ENCODE measurements around the gene WNT9B. TPM values are rescaled to one million over a fixed set of nuclear protein-coding genes. Genes with fewer than 3 reads are reported as not detected.

WNT9B gene
- total and polyA plus RNA-seq, 2 donors (not counting 1 experiment from before 2014, with no cell fraction given), result not detected

DNA sequence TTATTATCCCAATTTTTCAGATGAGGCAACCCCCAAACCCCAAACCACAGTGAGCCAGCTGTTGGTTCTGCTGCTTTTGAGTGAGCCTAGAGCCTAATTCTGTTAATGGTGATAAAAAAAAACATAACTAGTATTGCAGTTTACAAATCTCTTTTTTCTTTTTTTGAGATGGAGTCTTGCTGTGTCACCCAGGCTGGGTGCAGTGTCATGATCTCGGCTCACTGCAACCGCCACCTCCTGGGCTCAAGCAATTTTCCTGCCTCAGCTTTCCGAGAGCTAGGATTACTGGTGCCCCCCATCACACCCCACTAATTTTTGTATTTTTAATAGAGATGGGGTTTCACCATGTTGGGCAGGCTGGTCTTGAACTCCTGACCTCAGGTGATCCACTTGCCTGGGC is 3.1 kb downstream of the WNT9B start:
- no peak for DNase-seq (ENCODE audit: low read depth in 2 of 2)

DNA sequence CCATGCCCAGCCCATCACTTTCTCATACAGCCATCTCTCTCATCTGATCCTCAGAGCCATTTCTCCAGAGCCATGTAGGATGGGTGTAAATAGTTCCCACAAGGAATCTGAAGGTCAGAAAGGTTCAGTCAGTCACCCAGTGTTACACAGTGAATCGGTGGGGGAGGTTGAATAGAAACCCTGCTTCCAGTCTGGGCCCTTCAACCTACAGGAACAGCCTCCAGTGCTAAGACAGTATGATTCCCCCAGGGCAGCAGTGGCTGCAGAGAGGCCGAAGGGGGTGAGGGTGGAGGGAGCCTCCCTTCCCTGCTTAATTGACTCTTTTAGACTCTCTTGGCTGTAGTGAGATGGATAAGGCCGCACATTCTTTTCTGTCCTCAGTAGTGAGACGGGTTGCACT is 3.6 kb downstream of the WNT9B start:
- no peak overlapping the region for H3K9ac ChIP-seq (ENCODE audit: insufficient read depth, low read length)
- DNase-seq (ENCODE audit: low read depth in 2 of 2), result no peak
- peaks cover 32% of the 10 kb centered on the region for H3K27me3 ChIP-seq (ENCODE audit: control insufficient read depth, insufficient read depth, low read length)
- no peak overlapping the region for H2AFZ ChIP-seq (ENCODE audit: low read length)
- no peaks in the 10 kb centered on the region for H3K36me3 ChIP-seq (ENCODE audit: control insufficient read depth, insufficient read depth, low read length)
- no peaks in the 10 kb centered on the region for H3K79me2 ChIP-seq (ENCODE audit: control insufficient read depth, insufficient read depth, low read length)
- no peak overlapping the region for H3K4me2 ChIP-seq (ENCODE audit: extremely low read depth, insufficient read depth, low read length)
- no peak for TF ChIP-seq EZH2 (IDR thresholded peaks at IDR 0.05; ENCODE audit: low read length, missing control alignments)
- TF ChIP-seq, protein P1, sequence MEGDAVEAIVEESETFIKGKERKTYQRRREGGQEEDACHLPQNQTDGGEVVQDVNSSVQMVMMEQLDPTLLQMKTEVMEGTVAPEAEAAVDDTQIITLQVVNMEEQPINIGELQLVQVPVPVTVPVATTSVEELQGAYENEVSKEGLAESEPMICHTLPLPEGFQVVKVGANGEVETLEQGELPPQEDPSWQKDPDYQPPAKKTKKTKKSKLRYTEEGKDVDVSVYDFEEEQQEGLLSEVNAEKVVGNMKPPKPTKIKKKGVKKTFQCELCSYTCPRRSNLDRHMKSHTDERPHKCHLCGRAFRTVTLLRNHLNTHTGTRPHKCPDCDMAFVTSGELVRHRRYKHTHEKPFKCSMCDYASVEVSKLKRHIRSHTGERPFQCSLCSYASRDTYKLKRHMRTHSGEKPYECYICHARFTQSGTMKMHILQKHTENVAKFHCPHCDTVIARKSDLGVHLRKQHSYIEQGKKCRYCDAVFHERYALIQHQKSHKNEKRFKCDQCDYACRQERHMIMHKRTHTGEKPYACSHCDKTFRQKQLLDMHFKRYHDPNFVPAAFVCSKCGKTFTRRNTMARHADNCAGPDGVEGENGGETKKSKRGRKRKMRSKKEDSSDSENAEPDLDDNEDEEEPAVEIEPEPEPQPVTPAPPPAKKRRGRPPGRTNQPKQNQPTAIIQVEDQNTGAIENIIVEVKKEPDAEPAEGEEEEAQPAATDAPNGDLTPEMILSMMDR (conservative IDR thresholded peaks at IDR 0.05 in 1 of 2, IDR thresholded peaks at IDR 0.05 in 1 of 2; ENCODE audit: low read depth in 1 of 2, low read length in 2 of 2), result no peak
- H3K4me1 ChIP-seq (ENCODE audit: control insufficient read depth, extremely low read depth, insufficient read depth, low read length), result no peaks in the 10 kb centered on the region
- no peak overlapping the region for H3K27ac ChIP-seq (ENCODE audit: insufficient read depth, low read length)
- H4K20me1 ChIP-seq (ENCODE audit: control insufficient read depth, extremely low read depth, insufficient read depth, low read length), result no peaks in the 10 kb centered on the region
- no peak overlapping the region for H3K4me3 ChIP-seq (replicated peaks in 1 of 4; ENCODE audit: control extremely low read depth in 1 of 4, insufficient read depth in 1 of 4, low read depth in 3 of 4, low read length in 4 of 4)
- H3K9me3 ChIP-seq (ENCODE audit: control insufficient read depth, insufficient read depth, low read depth, low read length), result no peaks in the 10 kb centered on the region

More for the DNA sequence above, 3.1 kb downstream of the WNT9B start:
- Histone ChIP-seq H3K4me2 (ENCODE audit: extremely low read depth, insufficient read depth, low read length) (no peak overlapping the region), H2AFZ (ENCODE audit: low read length) (no peak overlapping the region), H3K79me2 (ENCODE audit: control insufficient read depth, insufficient read depth, low read length) (no peaks in the 10 kb centered on the region), H3K27ac (ENCODE audit: insufficient read depth, low read length) (no peak overlapping the region), H3K9ac (ENCODE audit: insufficient read depth, low read length) (no peak overlapping the region), H4K20me1 (ENCODE audit: control insufficient read depth, extremely low read depth, insufficient read depth, low read length) (no peaks in the 10 kb centered on the region), H3K9me3 (ENCODE audit: control insufficient read depth, insufficient read depth, low read depth, low read length) (no peaks in the 10 kb centered on the region), H3K4me3 (replicated peaks in 1 of 4; ENCODE audit: control extremely low read depth in 1 of 4, insufficient read depth in 1 of 4, low read depth in 3 of 4, low read length in 4 of 4) (no peak overlapping the region), H3K36me3 (ENCODE audit: control insufficient read depth, insufficient read depth, low read length) (no peaks in the 10 kb centered on the region), H3K4me1 (ENCODE audit: control insufficient read depth, extremely low read depth, insufficient read depth, low read length) (no peaks in the 10 kb centered on the region), H3K27me3 (ENCODE audit: control insufficient read depth, insufficient read depth, low read length) (peaks cover 32% of the 10 kb centered on the region)
- TF ChIP-seq, protein P1 (conservative IDR thresholded peaks at IDR 0.05 in 1 of 2, IDR thresholded peaks at IDR 0.05 in 1 of 2; ENCODE audit: low read depth in 1 of 2, low read length in 2 of 2), result no peak
- TF ChIP-seq EZH2 (IDR thresholded peaks at IDR 0.05; ENCODE audit: low read length, missing control alignments), result no peak

DNA sequence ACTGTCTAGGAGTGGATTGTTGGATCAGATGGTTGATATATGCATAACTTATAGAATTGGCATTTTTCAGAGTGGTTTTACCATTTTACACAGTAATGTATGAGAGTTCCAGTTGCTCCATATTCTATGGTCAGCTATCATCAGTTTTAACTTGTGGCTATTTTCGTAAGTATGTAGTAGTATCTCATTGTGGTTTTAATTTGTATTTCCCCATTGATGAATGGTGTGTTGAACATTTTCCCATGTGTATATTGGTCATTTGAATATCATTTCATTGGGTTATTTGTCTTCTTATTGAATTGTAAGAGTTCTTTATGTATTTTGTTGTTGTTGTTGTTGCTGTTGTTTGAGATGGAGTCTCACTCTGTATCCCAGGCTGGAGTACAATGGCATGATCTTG is 6.2 kb downstream of the WNT9B start:
- H3K9ac ChIP-seq (ENCODE audit: insufficient read depth, low read length), result no peak overlapping the region
- H2AFZ ChIP-seq (ENCODE audit: low read length), result no peak overlapping the region
- no peak for DNase-seq (ENCODE audit: low read depth in 2 of 2)
- no peak overlapping the region for H3K27ac ChIP-seq (ENCODE audit: insufficient read depth, low read length)
- H3K4me1 ChIP-seq (ENCODE audit: control insufficient read depth, extremely low read depth, insufficient read depth, low read length), result no peaks in the 10 kb centered on the region
- H3K4me3 ChIP-seq (replicated peaks in 1 of 4; ENCODE audit: control extremely low read depth in 1 of 4, insufficient read depth in 1 of 4, low read depth in 3 of 4, low read length in 4 of 4), result no peak overlapping the region
- no peaks in the 10 kb centered on the region for H3K79me2 ChIP-seq (ENCODE audit: control insufficient read depth, insufficient read depth, low read length)
- no peaks in the 10 kb centered on the region for H3K9me3 ChIP-seq (ENCODE audit: control insufficient read depth, insufficient read depth, low read depth, low read length)
- no peaks in the 10 kb centered on the region for H4K20me1 ChIP-seq (ENCODE audit: control insufficient read depth, extremely low read depth, insufficient read depth, low read length)
- no peak overlapping the region for H3K4me2 ChIP-seq (ENCODE audit: extremely low read depth, insufficient read depth, low read length)
- H3K36me3 ChIP-seq (ENCODE audit: control insufficient read depth, insufficient read depth, low read length), result no peaks in the 10 kb centered on the region
- peaks cover 11% of the 10 kb centered on the region for H3K27me3 ChIP-seq (ENCODE audit: control insufficient read depth, insufficient read depth, low read length)
- TF ChIP-seq, protein P1 (conservative IDR thresholded peaks at IDR 0.05 in 1 of 2, IDR thresholded peaks at IDR 0.05 in 1 of 2; ENCODE audit: low read depth in 1 of 2, low read length in 2 of 2), result no peak
- no peak for TF ChIP-seq EZH2 (IDR thresholded peaks at IDR 0.05; ENCODE audit: low read length, missing control alignments)
